NT2/D1 (cell line): ENCODE results near the gene NF1.

ENCODE experiments used
- DNase-seq: peaks from one replicate; pipeline ENCODE4 v3.0.0-alpha.2; 2011; ENCODE audit warnings: low read depth, low spot score
- H3K27me3 ChIP-seq: 2 replicates; pipeline ENCODE4 v1.6.0; 2011; ENCODE audit warnings: mild to moderate bottlenecking; ENCODE audit not compliant: insufficient read length, insufficient read depth
- H3K36me3 ChIP-seq: 2 replicates; pipeline ENCODE4 v1.6.1; 2011; ENCODE audit warnings: mild to moderate bottlenecking, low read length, mixed read lengths; ENCODE audit not compliant: insufficient read depth, insufficient read length
- H3K4me1 ChIP-seq: 2 replicates; pipeline ENCODE4 v1.5.1; 2011; ENCODE audit not compliant: insufficient read depth, insufficient read length
- H3K4me3 ChIP-seq: 2 replicates; pipeline ENCODE4 v1.5.1; 2011; ENCODE audit warnings: low read depth; ENCODE audit not compliant: insufficient read length
- H3K9ac ChIP-seq: 2 replicates; pipeline ENCODE4 v1.6.0; 2011; ENCODE audit warnings: low read depth; ENCODE audit not compliant: insufficient read length
- H3K9me3 ChIP-seq: 2 replicates; pipeline ENCODE4 v1.5.1; 2011; ENCODE audit warnings: mild to moderate bottlenecking, low read length; ENCODE audit not compliant: insufficient read depth
- SUZ12 ChIP-seq: IDR thresholded peaks from 2 replicates; pipeline ENCODE4 v1.6.1; 2011; ENCODE audit not compliant: insufficient read length, insufficient read depth; ENCODE audit errors: extremely low read depth
- YY1 ChIP-seq: IDR thresholded peaks from 2 replicates; pipeline ENCODE4 v1.6.1; 2011; ENCODE audit not compliant: insufficient read length, insufficient read depth
- ZNF274 ChIP-seq: IDR thresholded peaks from 2 replicates; pipeline ENCODE4 v1.6.1; 2011; ENCODE audit warnings: mild to moderate bottlenecking, low read depth, low read length

Gene NF1

GRCh38 chr17:31064707-31065106 lies 30.1 kb upstream of the NF1 start:
- TF ChIP-seq YY1 (no peak), SUZ12 (no peak), ZNF274 (no peak)
- no peak for DNase-seq
- no peak overlapping the region for H3K9ac ChIP-seq
- no peaks in the 10 kb centered on the region; the same call in 1 of the 2 replicates for H3K9me3 ChIP-seq
- no peaks in the 10 kb centered on the region for H3K4me1 ChIP-seq
- H3K4me3 ChIP-seq: no peak overlapping the region
- no peaks in the 10 kb centered on the region for H3K27me3 ChIP-seq
- no peaks in the 10 kb centered on the region for H3K36me3 ChIP-seq

DNA sequence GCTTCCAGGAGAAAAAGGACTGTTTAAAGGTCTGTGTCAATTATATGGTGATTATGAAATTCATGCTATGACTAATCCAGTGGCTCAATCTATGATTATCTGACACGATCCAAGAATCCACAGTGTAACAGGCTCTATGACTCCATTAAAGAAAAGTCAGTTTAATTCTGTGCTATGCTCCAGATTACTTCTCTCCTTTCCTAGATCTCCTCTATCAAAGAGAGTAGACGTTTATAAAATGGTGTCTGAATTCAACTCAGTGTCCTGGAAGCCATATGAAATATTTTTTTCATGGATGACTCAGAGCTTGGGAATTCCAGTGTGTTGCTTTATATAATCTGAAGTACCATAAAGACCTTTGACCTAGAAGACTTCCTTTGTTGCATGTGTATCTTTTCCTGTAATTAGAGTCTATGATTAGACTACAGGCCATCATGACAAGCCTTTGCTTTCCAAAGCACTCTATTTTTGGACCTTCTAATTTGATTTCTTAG lies 27.0 kb upstream of the NF1 start:
- Histone ChIP-seq H3K36me3 (no peaks in the 10 kb centered on the region), H3K9me3 (no peaks in the 10 kb centered on the region; the same call in 1 of the 2 replicates), H3K4me3 (no peak overlapping the region), H3K4me1 (no peaks in the 10 kb centered on the region), H3K9ac (no peak overlapping the region), H3K27me3 (no peaks in the 10 kb centered on the region)
- TF ChIP-seq YY1: no peak
- TF ChIP-seq ZNF274: no peak
- TF ChIP-seq SUZ12: no peak
- DNase-seq: no peak

GRCh38 chr17:31068291-31068690 lies 26.5 kb upstream of the NF1 start:
- no peak overlapping the region for H3K4me3 ChIP-seq
- H3K9ac ChIP-seq: no peak overlapping the region
- TF ChIP-seq ZNF274 (no peak), YY1 (no peak), SUZ12 (no peak)
- no peaks in the 10 kb centered on the region for H3K4me1 ChIP-seq
- no peaks in the 10 kb centered on the region; the same call in 1 of the 2 replicates for H3K9me3 ChIP-seq
- H3K36me3 ChIP-seq: no peaks in the 10 kb centered on the region
- no peaks in the 10 kb centered on the region for H3K27me3 ChIP-seq
- no peak for DNase-seq

GRCh38 chr17:31072186-31072585 lies 22.6 kb upstream of the NF1 start:
- TF ChIP-seq ZNF274: no peak
- no peak for TF ChIP-seq YY1
- no peak for TF ChIP-seq SUZ12
- H3K9me3 ChIP-seq: no peaks in the 10 kb centered on the region; the same call in 1 of the 2 replicates
- DNase-seq: no peak
- no peaks in the 10 kb centered on the region for H3K27me3 ChIP-seq
- no peak overlapping the region for H3K4me3 ChIP-seq
- H3K4me1 ChIP-seq: peaks cover 4% of the 10 kb centered on the region
- H3K9ac ChIP-seq: no peak overlapping the region
- no peaks in the 10 kb centered on the region for H3K36me3 ChIP-seq

DNA sequence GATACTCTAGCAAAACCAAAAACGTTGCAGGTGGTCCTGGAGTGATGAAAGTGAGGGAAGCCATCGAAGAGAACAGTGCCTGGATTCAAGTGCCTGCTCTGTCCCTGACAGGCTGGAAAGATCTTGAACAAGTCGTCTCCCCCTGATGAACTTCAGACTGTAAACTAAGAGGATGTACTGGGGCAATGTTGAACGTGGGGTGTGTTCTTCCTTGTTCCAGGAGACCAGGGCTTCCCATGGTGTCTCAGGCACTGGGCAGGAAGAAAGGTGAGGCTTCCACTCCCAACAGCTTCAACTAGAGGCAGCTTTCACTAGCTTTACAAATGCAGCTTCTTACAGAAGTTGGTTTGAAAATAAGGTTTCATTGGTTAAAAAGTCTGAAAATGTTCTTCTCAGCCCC lies 21.4 kb upstream of the NF1 start:
- Histone ChIP-seq H3K36me3 (no peaks in the 10 kb centered on the region), H3K9ac (no peak overlapping the region), H3K4me1 (peaks cover 4% of the 10 kb centered on the region), H3K27me3 (no peaks in the 10 kb centered on the region), H3K9me3 (no peaks in the 10 kb centered on the region), H3K4me3 (no peak overlapping the region)
- no peak for TF ChIP-seq SUZ12
- no peak for DNase-seq

DNA sequence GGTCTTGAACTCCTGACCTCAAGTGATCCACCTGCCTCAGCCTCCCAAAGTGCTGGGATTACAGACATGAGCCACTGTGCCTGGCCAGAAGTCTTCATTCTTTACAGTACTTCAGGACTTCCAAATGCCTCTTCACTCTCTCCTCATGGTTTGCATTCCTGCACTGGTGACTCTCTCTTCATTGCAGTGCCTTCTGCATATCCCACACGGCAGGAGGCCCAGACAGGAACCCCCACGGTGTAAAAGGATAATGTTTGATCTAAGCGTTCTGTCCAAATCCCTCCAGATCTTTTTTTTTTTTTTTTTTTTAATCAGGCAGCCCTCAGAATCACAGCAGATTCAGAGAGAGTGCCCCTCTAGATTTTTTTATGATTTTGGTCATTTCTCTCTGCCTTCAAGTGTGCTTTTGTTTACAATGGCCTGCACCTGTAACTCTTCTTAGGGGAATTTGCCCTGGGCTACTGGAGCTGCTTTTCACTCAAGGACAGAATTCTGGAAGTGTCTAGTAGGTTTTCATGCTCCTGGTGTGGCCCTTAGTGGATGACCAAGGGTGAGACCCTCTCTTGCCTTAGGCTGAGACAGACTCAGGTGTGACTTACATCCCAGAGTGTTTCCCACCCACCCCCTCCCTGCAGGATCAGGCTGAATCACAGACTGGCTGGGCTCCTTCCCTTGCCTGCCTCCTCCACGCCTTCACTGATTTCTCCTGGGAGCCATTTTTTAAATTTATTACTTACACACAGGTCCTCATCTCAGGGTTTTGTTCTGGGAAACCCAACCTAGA lies 19.8 kb upstream of the NF1 start:
- TF ChIP-seq ZNF274 (no peak), YY1 (no peak), SUZ12 (no peak)
- peak; percentile 63 for DNase-seq
- Histone ChIP-seq H3K4me1 (peaks cover 4% of the 10 kb centered on the region), H3K9ac (no peak overlapping the region), H3K36me3 (no peaks in the 10 kb centered on the region), H3K9me3 (no peaks in the 10 kb centered on the region), H3K27me3 (no peaks in the 10 kb centered on the region), H3K4me3 (no peak overlapping the region)

DNA sequence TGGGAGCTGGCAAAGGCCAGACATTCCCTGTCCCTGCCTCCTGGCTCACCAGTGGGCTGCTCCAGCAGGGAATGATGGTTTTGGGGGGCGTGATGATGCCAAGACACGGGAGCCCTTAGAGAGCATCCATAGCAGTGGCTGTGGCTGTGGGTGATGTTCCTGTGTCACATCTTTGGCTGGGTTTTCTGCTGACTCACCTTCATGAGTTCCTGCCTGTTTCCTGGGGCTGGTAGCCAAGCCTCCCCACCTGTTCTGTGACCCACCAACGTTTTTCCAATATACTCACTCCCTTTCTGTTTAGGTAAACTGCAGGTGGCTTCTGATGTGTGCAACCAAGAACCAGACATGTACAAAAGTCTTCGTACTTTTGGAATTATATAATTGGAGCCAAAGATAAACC lies 16.5 kb upstream of the NF1 start:
- Histone ChIP-seq H3K9ac (no peak overlapping the region), H3K4me3 (no peak overlapping the region), H3K27me3 (no peaks in the 10 kb centered on the region), H3K36me3 (no peaks in the 10 kb centered on the region), H3K4me1 (peaks cover 4% of the 10 kb centered on the region), H3K9me3 (no peaks in the 10 kb centered on the region)
- no peak for TF ChIP-seq SUZ12
- DNase-seq: no peak
